Fibroblast of skin of right biceps (primary cell): Measurements from ENCODE around the gene PARD3.

Experiments
- DNase-seq: peaks from one replicate; pipeline ENCODE4 v3.0.0-alpha.2; 2013

PARD3 gene

GRCh38 chr10:34606890-34607289 is 208.2 kb downstream of the PARD3 start:
- DNase-seq, result no peak

GRCh38 chr10:34602478-34602877 is 212.6 kb downstream of the PARD3 start:
- no peak for DNase-seq

- no peak for DNase-seq
These were observed 213.4 kb downstream of the PARD3 start for GRCh38 chr10:34601691-34602090.

- DNase-seq, result peak; percentile 65
These were observed 215.9 kb downstream of the PARD3 start for GRCh38 chr10:34599026-34599795.

GRCh38 chr10:34596351-34596750 is 218.7 kb downstream of the PARD3 start:
- no peak for DNase-seq

GRCh38 chr10:34593930-34594329 is 221.2 kb downstream of the PARD3 start:
- no peak for DNase-seq

- no peak for DNase-seq
These were observed 221.7 kb downstream of the PARD3 start for GRCh38 chr10:34593374-34593890.

GRCh38 chr10:34590793-34591192 is 224.3 kb downstream of the PARD3 start:
- no peak for DNase-seq

GRCh38 chr10:34589275-34589674 is 225.8 kb downstream of the PARD3 start:
- DNase-seq, result no peak

- no peak for DNase-seq
These were observed 227.4 kb downstream of the PARD3 start for GRCh38 chr10:34587680-34588019.

- peak; percentile 42 for DNase-seq
These were observed 228.0 kb downstream of the PARD3 start for GRCh38 chr10:34587002-34587679.

- DNase-seq, result peak; percentile 9
These were observed 229.5 kb downstream of the PARD3 start for GRCh38 chr10:34585422-34586112.

- DNase-seq, result peak; percentile 87
These were observed 230.9 kb downstream of the PARD3 start for GRCh38 chr10:34584164-34584563.

GRCh38 chr10:34581801-34582532 is 233.1 kb downstream of the PARD3 start:
- DNase-seq, result peak; percentile 89

- DNase-seq, result peak; percentile 82
These were observed 234.5 kb downstream of the PARD3 start for GRCh38 chr10:34580643-34581042.

- DNase-seq, result no peak
These were observed 234.9 kb downstream of the PARD3 start for GRCh38 chr10:34580214-34580613.

- no peak for DNase-seq
These were observed 236.6 kb downstream of the PARD3 start for GRCh38 chr10:34578468-34578867.

GRCh38 chr10:34576797-34577196 is 238.3 kb downstream of the PARD3 start:
- peak; percentile 28 for DNase-seq

- DNase-seq, result peak; percentile 78
These were observed 239.2 kb downstream of the PARD3 start for GRCh38 chr10:34575882-34576281.

- peak; percentile 4 for DNase-seq
These were observed 240.7 kb downstream of the PARD3 start for GRCh38 chr10:34574353-34574934.

- DNase-seq, result no peak
These were observed 244.2 kb downstream of the PARD3 start for GRCh38 chr10:34570887-34571286.

GRCh38 chr10:34567659-34568253 is 247.3 kb downstream of the PARD3 start:
- no peak for DNase-seq
